HCT116 (cell line): ENCODE results near the gene DMKN. TPM values are rescaled to one million over a fixed set of nuclear protein-coding genes. Genes with fewer than 3 reads are reported as not detected.

ENCODE experiments used
- ATAC-seq: fragments of 200-7000 bp; cut with Tn5 transposase; 2 replicates; pipeline ENCODE4 v1.9.1; 2020; ENCODE audit warnings: mild to moderate bottlenecking, moderate library complexity
- BruUV-seq: library from RNA; stranded (reverse); fragments of 400-500 nt; replicated peaks from 2 replicates; lab custom pipeline; 2021; lab: Mats Ljungman, UMichigan
- CTCF ChIA-PET: fragments of 300-600 bp; sonication (Branson Sonifier 250); formaldehyde crosslinking; loops from one replicate; lab custom pipeline; 2021; ENCODE audit warnings: antibody characterized with exemption; lab: Charles Lee
- POLR2A ChIA-PET: fragments of 300-600, 350-600 bp; sonication (Branson Sonifier 250); formaldehyde crosslinking; loops from one replicate; lab custom pipeline; 2021; ENCODE audit warnings: antibody characterized with exemption; lab: Charles Lee
- RAD21 ChIA-PET, 2 experiments: fragments of 300-600 bp; sonication (Branson Sonifier 250); formaldehyde crosslinking; loops; one replicate each; lab custom pipeline; 2023; ENCODE audit warnings: low total read pairs in 2 of 2; ENCODE audit not compliant: uncharacterized antibody in 2 of 2, unreplicated experiment in 2 of 2, low non-redundant PET in 1 of 2; lab: Charles Lee
- DNase-seq: peaks from one replicate; pipeline ENCODE4 v3.0.0-alpha.2; 2010; ENCODE audit warnings: low read depth, low spot score
- H2AFZ ChIP-seq: fragments of 200-600 bp; shearing (Covaris generic), sonication (generic); 2 replicates; pipeline ENCODE4 v1.6.1; 2017; ENCODE audit warnings: low read depth, mixed run types, mixed read lengths, antibody characterized with exemption, low read length; ENCODE audit not compliant: poor library complexity, severe bottlenecking
- H3K27ac ChIP-seq: 2 replicates; pipeline ENCODE4 v1.5.1; 2012; ENCODE audit warnings: low read depth, low read length
- H3K27me3 ChIP-seq: fragments of 200-600 bp; sonication (generic); 2 replicates; pipeline ENCODE4 v1.6.1; 2016; ENCODE audit warnings: mixed run types, low read length, mixed read lengths; ENCODE audit not compliant: insufficient read depth
- H3K36me3 ChIP-seq, 2 experiments: fragments of 200-500 bp in 1 of 2; fragments of 200-600 bp in 1 of 2; sonication (Bioruptor generic) in 1 of 2; sonication (generic) in 1 of 2; 2 replicates each; pipeline versions ENCODE4 v1.5.1 to v1.6.1; 2014 to 2016; ENCODE audit warnings: low read length in 2 of 2, inconsistent platforms in 1 of 2, mixed read lengths in 1 of 2, mixed run types in 1 of 2; ENCODE audit not compliant: insufficient read depth in 2 of 2, control insufficient read depth in 1 of 2
- H3K4me1 ChIP-seq, 2 experiments: fragments of 200-600 bp in 1 of 2; sonication (generic) in 1 of 2; 2 replicates each; pipeline versions ENCODE4 v1.5.1 to v1.6.1; 2012 to 2017; ENCODE audit warnings: low read length in 2 of 2, inconsistent platforms in 1 of 2, mild to moderate bottlenecking in 1 of 2, mixed read lengths in 1 of 2, mixed run types in 1 of 2, moderate library complexity in 1 of 2; ENCODE audit not compliant: insufficient read depth in 2 of 2, control insufficient read depth in 1 of 2
- H3K4me2 ChIP-seq: fragments of 200-600 bp; sonication (generic); 2 replicates; pipeline ENCODE4 v1.6.1; 2017; ENCODE audit warnings: mixed run types, low read length, mixed read lengths
- H3K4me3 ChIP-seq, 2 experiments: fragments of 200-600 bp in 1 of 2; sonication (generic) in 1 of 2; replicated peaks in 1 of 2; 2 replicates each; pipeline ENCODE4 v1.5.1; 2011 to 2016; ENCODE audit warnings: low read length in 2 of 2, control low read depth in 1 of 2, low read depth in 1 of 2, mild to moderate bottlenecking in 1 of 2, mixed read lengths in 1 of 2, mixed run types in 1 of 2
- H3K79me2 ChIP-seq: fragments of 200-600 bp; sonication (generic); 2 replicates; pipeline ENCODE4 v1.6.1; 2017; ENCODE audit warnings: mild to moderate bottlenecking, mixed run types, low read length, moderate library complexity, mixed read lengths; ENCODE audit not compliant: insufficient read depth
- H3K9ac ChIP-seq: fragments of 200-600 bp; sonication (generic); 2 replicates; pipeline ENCODE4 v1.6.1; 2016; ENCODE audit warnings: low read length, mixed read lengths
- H3K9me2 ChIP-seq: fragments of 200-600 bp; sonication (generic), shearing (Covaris generic); 2 replicates; pipeline ENCODE4 v1.6.1; 2017; ENCODE audit warnings: mixed run types, mild to moderate bottlenecking, moderate library complexity; ENCODE audit not compliant: insufficient read depth
- H3K9me3 ChIP-seq, 2 experiments: fragments of 200-500 bp in 1 of 2; fragments of 200-600 bp in 1 of 2; sonication (Bioruptor generic) in 1 of 2; sonication (generic) in 1 of 2; 2 replicates each; pipeline ENCODE4 v1.6.1; 2014 to 2017; ENCODE audit warnings: low read length in 2 of 2, mixed read lengths in 2 of 2, inconsistent platforms in 1 of 2, low read depth in 1 of 2, mild to moderate bottlenecking in 1 of 2, mixed run types in 1 of 2, moderate library complexity in 1 of 2; ENCODE audit not compliant: control insufficient read depth in 1 of 2, insufficient read depth in 1 of 2
- H4K20me1 ChIP-seq: fragments of 200-600 bp; sonication (generic), shearing (Covaris generic); 2 replicates; pipeline ENCODE4 v1.6.1; 2017; ENCODE audit warnings: mixed run types, mild to moderate bottlenecking, moderate library complexity; ENCODE audit not compliant: insufficient read depth
- ATF3 ChIP-seq: IDR thresholded peaks from 2 replicates; pipeline ENCODE4 v1.6.1; 2012
- EZH2 ChIP-seq: fragments of 200-600 bp; sonication (generic); IDR thresholded peaks from 2 replicates; pipeline ENCODE4 v1.6.1; 2017; ENCODE audit warnings: antibody characterized with exemption, mixed run types
- EZH2phosphoT487 ChIP-seq: fragments of 200-600 bp; IDR thresholded peaks from 2 replicates; pipeline ENCODE4 v1.6.1; 2018; ENCODE audit warnings: antibody characterized with exemption, borderline replicate concordance
- FOSL1 ChIP-seq: IDR thresholded peaks from 2 replicates; pipeline ENCODE4 v1.6.1; 2012; ENCODE audit warnings: low read depth
- JUND ChIP-seq: IDR thresholded peaks from 2 replicates; pipeline ENCODE4 v1.6.1; 2012
- MAX ChIP-seq: IDR thresholded peaks from 2 replicates; pipeline ENCODE4 v1.6.1; 2012
- POLR2A ChIP-seq: IDR thresholded peaks from 2 replicates; pipeline ENCODE4 v1.7.0; 2011; ENCODE audit warnings: borderline replicate concordance; ENCODE audit not compliant: insufficient read depth, insufficient read length; ENCODE audit errors: extremely low read depth
- SP1 ChIP-seq: IDR thresholded peaks from 2 replicates; pipeline ENCODE4 v1.6.1; 2012; ENCODE audit warnings: low read depth
- TCF7L2 ChIP-seq: IDR thresholded peaks from 2 replicates; pipeline ENCODE4 v1.7.0; 2011; ENCODE audit warnings: borderline replicate concordance, inconsistent platforms; ENCODE audit not compliant: insufficient read depth, insufficient read length; ENCODE audit errors: extremely low read depth
- YY1 ChIP-seq: IDR thresholded peaks from 2 replicates; pipeline ENCODE4 v1.6.1; 2011; ENCODE audit warnings: low read length, low read depth, moderate library complexity, mild to moderate bottlenecking; ENCODE audit not compliant: insufficient replicate concordance; ENCODE audit errors: extremely low read depth
- ZBTB33 ChIP-seq: IDR thresholded peaks from 2 replicates; pipeline ENCODE4 v1.6.1; 2011; ENCODE audit warnings: mild to moderate bottlenecking, low read length, moderate library complexity; ENCODE audit not compliant: insufficient replicate concordance; ENCODE audit errors: extremely low read depth
- intact Hi-C: fragments of 100-400 bp; cut with micrococcal nuclease; formaldehyde crosslinking; loops from 2 replicates; pipeline ENCODE4 v1.10.0; 2022
- total RNA-seq: library from RNA; stranded (reverse); gene quantifications from one replicate; pipeline ENCODE4 v1.2.1, GENCODE V29; 2021; ENCODE audit not compliant: unreplicated experiment

Gene DMKN
- total RNA-seq, 1 experiment from 2014 or later, result 246 TPM

GRCh38 chr19:35458192-35458591 lies 55.3 kb downstream of the DMKN start:
- ATAC-seq (no peak), DNase-seq (no peak)
- ChIA-PET CTCF (no interaction called here), POLR2A (no interaction called here), RAD21 (no interaction called here)
- H3K36me3 ChIP-seq, result no peaks in the 10 kb centered on the region
- no peaks in the 10 kb centered on the region for H3K9me2 ChIP-seq
- no peaks in the 10 kb centered on the region for H3K4me1 ChIP-seq
- no peaks in the 10 kb centered on the region for H4K20me1 ChIP-seq
- H2AFZ ChIP-seq, result no peak overlapping the region
- TF ChIP-seq MAX (no peak), FOSL1 (no peak), EZH2 (no peak), YY1 (no peak), ZBTB33 (no peak), EZH2phosphoT487 (no peak), ATF3 (no peak), POLR2A (no peak), TCF7L2 (no peak), SP1 (no peak), JUND (no peak)
- no peak overlapping the region for H3K4me3 ChIP-seq
- no peak overlapping the region for H3K27ac ChIP-seq
- H3K79me2 ChIP-seq, result no peaks in the 10 kb centered on the region
- H3K27me3 ChIP-seq, result 0 out of 2 replicates have a peak, but pooled peaks cover 5% of the 10 kb centered on the region
- H3K9me3 ChIP-seq, result no peaks in the 10 kb centered on the region
- no TSS peak for BruUV-seq
- intact Hi-C loops, result no loop called here
- H3K4me2 ChIP-seq, result no peak overlapping the region
- no peak overlapping the region for H3K9ac ChIP-seq
